GM04503 (cell line): Measurements from ENCODE around the gene OR10C1.
"Not testable (repeated sequence)": the region's sequence is repeated elsewhere in the genome, so short reads cannot be mapped to it uniquely, and the experiment has no call there.

Source experiments
- DNase-seq: peaks from one replicate; pipeline ENCODE4 v3.0.0-alpha.2; 2012; ENCODE audit warnings: low read depth

OR10C1 gene, protein sequence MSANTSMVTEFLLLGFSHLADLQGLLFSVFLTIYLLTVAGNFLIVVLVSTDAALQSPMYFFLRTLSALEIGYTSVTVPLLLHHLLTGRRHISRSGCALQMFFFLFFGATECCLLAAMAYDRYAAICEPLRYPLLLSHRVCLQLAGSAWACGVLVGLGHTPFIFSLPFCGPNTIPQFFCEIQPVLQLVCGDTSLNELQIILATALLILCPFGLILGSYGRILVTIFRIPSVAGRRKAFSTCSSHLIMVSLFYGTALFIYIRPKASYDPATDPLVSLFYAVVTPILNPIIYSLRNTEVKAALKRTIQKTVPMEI

GRCh38 chr6:29439006-29439405, at the start of gene OR10C1:
TSS of gene OR10C1 (plus strand) at chr6:29439306. CDS start at chr6:29440016, 710 bp downstream.
- no peak for DNase-seq

GRCh38 chr6:29395331-29395730, 43.8 kb upstream of the OR10C1 start, which contains the start of gene OR12D2:
TSS of gene OR12D2 (plus strand) at chr6:29395631. CDS start at chr6:29396700, 1,069 bp downstream.
- no peak for DNase-seq

DNA sequence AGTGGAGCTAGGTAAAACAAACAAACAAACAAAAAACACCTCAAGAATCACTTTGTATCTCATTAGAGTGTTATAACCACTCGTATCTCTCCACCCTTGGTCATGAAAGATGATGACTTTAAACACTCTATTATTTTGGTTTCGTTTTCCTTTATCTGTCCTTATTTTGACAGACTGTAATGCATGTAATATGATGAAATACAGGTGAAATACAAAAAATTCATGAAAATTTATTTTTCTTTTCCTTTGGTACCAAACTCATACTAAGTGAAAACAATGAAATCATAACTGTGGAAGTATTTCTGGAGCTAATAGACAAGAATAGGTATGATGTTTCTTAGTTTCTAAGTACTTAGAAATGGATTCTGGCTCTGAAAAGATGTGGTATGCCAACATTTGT, 39.6 kb upstream of the OR10C1 start:
- DNase-seq = no peak

GRCh38 chr6:29403801-29404200, 35.3 kb upstream of the OR10C1 start:
- DNase-seq = no peak

GRCh38 chr6:29414588-29414987, 24.5 kb upstream of the OR10C1 start, which contains the start of gene OR12D1:
TSS of gene OR12D1 (plus strand) at chr6:29414928.
- DNase-seq = no peak

DNA sequence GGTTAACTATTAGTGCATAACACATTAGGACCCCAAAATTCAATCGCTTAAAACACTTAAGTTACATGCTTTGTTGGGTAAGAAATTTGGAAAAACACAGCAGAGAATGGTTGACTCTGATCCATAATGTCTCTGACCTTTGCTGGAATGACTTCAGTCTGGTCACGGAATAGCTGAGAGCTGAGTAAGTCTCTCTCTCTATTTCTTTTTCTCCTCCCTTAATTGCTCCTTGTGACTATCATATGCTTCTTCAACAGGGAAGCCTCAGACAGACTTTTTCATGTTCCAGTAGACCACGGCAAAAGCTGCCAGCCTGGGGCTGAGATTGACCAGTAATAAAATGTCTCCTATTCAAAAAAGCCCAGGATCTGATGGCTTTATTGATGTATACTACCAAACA, 19.6 kb upstream of the OR10C1 start:
- no peak for DNase-seq

DNA sequence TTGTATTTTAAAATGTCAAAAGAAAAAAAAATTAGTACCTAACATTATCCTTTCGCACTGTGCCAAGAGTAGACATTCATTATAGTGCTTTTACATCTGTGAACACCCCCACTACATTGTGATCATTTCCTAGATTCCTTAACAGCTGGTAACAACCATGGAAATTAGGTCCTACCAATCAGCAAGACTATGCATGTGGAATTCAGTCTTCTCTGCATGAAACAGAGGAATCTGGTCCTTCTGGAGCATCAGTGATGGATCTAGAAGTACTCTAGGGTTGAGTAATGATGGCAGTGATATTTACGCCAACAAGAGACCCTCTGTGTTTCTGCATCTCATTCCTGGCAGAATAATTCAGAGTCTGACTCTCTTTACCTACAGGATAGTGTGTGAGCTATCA, 14.9 kb upstream of the OR10C1 start:
- no peak for DNase-seq

- no peak for DNase-seq
Measured at GRCh38 chr6:29424575-29424974, 14.5 kb upstream of the OR10C1 start.

- no peak for DNase-seq
Measured at GRCh38 chr6:29425075-29425474, 14.0 kb upstream of the OR10C1 start.

- no peak for DNase-seq
Measured at GRCh38 chr6:29426654-29427053, 12.5 kb upstream of the OR10C1 start.

DNA sequence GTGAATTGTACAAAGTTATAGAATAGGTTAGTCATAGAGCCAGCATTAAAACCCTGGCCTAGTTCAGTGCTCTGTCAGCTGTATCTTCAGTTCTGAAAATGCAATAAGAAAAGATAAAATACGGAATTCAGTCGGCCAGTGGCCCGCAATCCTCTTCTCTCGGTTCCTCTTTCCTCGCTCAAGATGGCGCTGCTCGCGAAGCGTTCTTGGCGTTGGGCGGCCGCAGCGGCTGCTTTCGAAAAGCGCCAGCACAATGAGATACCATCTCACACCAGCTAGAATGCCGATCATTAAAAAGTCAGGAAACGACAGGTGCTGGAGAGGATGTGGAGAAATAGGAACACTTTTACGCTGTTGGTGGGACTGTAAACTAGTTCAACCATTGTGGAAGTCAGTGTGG, 2.4 kb upstream of the OR10C1 start:
- DNase-seq = not testable (repeated sequence)

- DNase-seq = no peak
Measured at GRCh38 chr6:29442719-29443118, 3.6 kb downstream of the OR10C1 start.

GRCh38 chr6:29444031-29444430, 4.9 kb downstream of the OR10C1 start:
- DNase-seq = not testable (repeated sequence)

DNA sequence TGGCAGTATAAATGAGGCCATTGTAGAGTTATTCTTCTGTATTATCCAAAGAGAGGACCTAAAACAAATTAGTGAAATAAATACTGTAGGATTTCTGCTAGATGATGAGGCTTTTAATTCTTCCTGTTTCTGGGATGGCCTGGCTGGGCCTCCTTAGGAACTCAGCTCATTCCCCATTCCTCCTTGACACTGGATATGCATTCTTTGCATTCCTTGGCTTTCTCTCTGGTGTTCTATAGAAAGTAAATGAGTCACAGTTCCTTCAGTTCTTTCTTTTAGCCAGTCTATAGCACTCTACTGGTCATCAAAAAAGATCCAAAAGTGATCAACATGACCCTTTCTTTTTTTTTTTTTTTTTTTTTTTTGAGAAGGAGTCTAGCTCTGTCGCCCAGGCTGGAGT, 8.6 kb downstream of the OR10C1 start:
- no peak for DNase-seq

GRCh38 chr6:29451471-29452193, 12.5 kb downstream of the OR10C1 start:
- DNase-seq = no peak

GRCh38 chr6:29456971-29457370, 17.9 kb downstream of the OR10C1 start, which contains the start of the genes OR11A1 and OR2H1:
TSS of gene OR11A1 (minus strand) at chr6:29457071. CDS start at chr6:29427641, 29,430 bp downstream.
TSS of gene OR2H1 (plus strand) at chr6:29457155. CDS start at chr6:29461770, 4,615 bp downstream.
- no peak for DNase-seq

DNA sequence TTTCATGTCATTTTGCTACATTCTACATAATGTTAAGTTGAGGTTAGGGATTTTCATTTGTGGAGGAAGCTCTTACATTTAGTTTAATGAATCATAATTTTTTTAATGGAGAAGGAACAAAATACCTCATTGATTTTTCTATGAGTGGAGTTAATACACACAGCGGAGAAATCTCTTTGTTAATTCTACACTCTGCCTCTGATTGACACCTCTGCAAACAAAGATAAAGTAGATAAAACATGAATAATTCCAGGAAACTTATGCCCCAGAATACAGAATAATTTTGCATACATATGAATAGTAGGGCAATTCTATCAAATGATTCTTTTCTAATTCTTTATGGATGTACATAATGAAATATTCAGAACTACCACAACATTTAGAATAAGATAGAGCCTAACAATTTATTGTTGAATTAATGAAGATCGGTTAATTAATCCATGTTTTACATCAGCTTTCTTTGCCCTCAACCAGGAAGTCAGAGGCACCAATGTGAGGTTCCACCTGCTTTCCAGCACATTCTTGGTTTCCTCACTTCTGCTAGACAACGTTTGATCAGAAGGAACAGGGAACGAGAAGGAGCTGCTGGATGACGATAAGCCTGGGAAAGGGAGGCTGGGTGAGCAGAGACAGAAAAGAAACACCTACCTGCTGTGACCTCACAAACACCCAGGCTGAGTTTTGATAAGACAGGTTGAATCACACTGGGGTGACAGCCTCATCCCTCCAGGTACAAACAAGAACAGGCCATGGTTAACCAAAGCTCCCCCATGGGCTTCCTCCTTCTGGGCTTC, 22.1 kb downstream of the OR10C1 start:
- no peak for DNase-seq

DNA sequence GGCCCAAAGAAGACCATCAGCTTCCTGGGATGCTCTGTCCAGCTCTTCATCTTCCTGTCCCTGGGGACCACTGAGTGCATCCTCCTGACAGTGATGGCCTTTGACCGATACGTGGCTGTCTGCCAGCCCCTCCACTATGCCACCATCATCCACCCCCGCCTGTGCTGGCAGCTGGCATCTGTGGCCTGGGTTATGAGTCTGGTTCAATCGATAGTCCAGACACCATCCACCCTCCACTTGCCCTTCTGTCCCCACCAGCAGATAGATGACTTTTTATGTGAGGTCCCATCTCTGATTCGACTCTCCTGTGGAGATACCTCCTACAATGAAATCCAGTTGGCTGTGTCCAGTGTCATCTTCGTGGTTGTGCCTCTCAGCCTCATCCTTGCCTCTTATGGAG, 22.9 kb downstream of the OR10C1 start:
- no peak for DNase-seq

DNA sequence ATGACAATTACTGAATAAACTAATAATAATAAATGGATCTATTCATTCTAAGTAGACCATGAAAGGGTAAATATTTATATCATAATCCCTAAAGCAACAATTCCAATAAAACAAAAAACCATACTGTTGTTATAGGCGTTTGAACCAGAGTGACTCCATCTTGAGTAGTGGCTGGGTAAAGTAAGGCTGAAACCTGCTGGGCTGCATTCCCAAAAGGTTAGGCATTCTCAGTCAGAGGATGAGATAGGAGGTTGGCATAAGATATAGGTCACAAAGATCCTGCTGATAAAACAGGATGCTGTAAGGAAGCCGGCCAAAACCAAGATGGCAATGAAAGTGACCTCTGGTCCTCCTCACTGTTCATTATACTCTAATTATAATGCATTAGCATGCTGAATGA, 26.2 kb downstream of the OR10C1 start:
- DNase-seq = no peak

DNA sequence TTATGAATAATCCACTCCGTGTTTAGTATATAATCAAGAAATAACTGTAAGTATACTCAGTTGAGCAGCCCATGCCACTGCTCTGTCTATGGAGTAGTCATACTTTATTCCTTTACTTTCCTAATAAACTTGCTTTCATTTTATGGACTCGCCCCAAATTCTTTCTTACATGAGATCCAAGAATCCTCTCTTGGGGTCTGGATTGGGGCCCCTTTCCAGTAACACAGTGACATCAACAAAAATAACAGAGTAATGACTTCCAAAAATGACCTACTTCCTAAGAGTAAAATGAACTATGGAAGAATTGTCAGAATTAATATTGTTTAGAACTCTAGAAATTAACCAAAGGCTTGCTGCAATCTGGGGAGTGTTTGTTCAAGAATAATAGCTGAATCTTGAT, 26.7 kb downstream of the OR10C1 start:
- no peak for DNase-seq

DNA sequence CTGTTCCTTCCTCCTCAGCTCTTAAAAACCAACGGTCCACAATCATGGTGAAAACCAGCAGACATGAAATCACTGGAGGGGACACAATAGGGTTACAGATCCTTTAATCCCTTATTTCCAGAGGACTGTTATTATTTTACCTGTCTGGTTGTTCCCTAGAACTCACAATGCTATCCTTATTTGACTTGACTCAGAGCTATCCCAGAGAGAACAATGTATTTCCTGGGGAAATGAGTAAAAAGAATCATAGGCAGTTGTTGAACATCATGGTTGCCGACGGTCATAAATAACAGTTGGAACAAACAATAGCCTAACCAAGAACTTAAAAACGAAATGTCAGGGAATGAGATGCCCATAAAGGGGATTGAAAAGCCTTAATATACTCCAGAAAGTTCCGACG, 27.1 kb downstream of the OR10C1 start:
- DNase-seq = no peak

GRCh38 chr6:29474996-29475395, 35.9 kb downstream of the OR10C1 start:
- no peak for DNase-seq
